GM12878 (cell line): Measurements from ENCODE around the gene LHFPL2. TPM values are rescaled to one million over a fixed set of nuclear protein-coding genes. Genes with fewer than 3 reads are reported as not detected.
"Not testable (repeated sequence)": the region's sequence is repeated elsewhere in the genome, so short reads cannot be mapped to it uniquely, and the experiment has no call there.

Source experiments
- ATAC-seq: fragments of 200-7000 bp; cut with Tn5 transposase; 3 replicates; pipeline ENCODE4 v1.9.1; 2020; ENCODE audit warnings: mild to moderate bottlenecking, moderate library complexity
- BruUV-seq: library from RNA; stranded (reverse); fragments of 400-500 nt; replicated peaks from 2 replicates; lab custom pipeline; 2021; lab: Mats Ljungman, UMichigan
- CTCF ChIA-PET: fragments of 300-600 bp; sonication (Branson Sonifier 250); formaldehyde crosslinking; extraction: SDS; loops from one replicate; lab custom pipeline; 2021; ENCODE audit warnings: inconsistent platforms; lab: Yijun Ruan, JAX
- POLR2A ChIA-PET: fragments of 350-600 bp; formaldehyde crosslinking; extraction: SDS; loops from one replicate; lab custom pipeline; 2021; ENCODE audit warnings: inconsistent platforms; lab: Charles Lee
- RAD21 ChIA-PET: fragments of 300-600 bp; sonication (Branson Sonifier 250); formaldehyde crosslinking; loops from one replicate; lab custom pipeline; 2023; ENCODE audit warnings: antibody characterized with exemption; ENCODE audit not compliant: unreplicated experiment; lab: Charles Lee
- SMC1A ChIA-PET: fragments of 300-600 bp; sonication (Branson Sonifier 250); formaldehyde crosslinking; loops from one replicate; lab custom pipeline; 2023; ENCODE audit not compliant: unreplicated experiment, uncharacterized antibody; lab: Charles Lee
- DNase-seq: peaks from one replicate; pipeline ENCODE4 v3.0.0-alpha.2; 2011; ENCODE audit warnings: low read depth, low spot score
- FAIRE-seq: peaks from 3 replicates; lab custom pipeline; 2011; peaks lifted over from hg19 to GRCh38; lab: Jason Lieb, UNC
- H2AFZ ChIP-seq: 2 replicates; pipeline ENCODE4 v1.6.0; 2011; ENCODE audit warnings: low read depth, low read length, control low read depth; ENCODE audit not compliant: control insufficient read depth
- H3K27ac ChIP-seq: 2 replicates; pipeline ENCODE4 v1.5.1; 2011; ENCODE audit warnings: control low read depth; ENCODE audit not compliant: control insufficient read depth, insufficient read depth
- H3K27me3 ChIP-seq, 2 experiments: replicated peaks in 1 of 2; 2 replicates each; pipeline versions ENCODE4 v1.6.0 to v1.6.1; 2011; ENCODE audit warnings: low read length in 1 of 2; ENCODE audit not compliant: control insufficient read depth in 2 of 2, insufficient read depth in 2 of 2
- H3K36me3 ChIP-seq, 2 experiments: 2 replicates each; pipeline ENCODE4 v1.5.1; 2011; ENCODE audit warnings: low read length in 1 of 2; ENCODE audit not compliant: control insufficient read depth in 2 of 2, insufficient read depth in 2 of 2
- H3K4me1 ChIP-seq: 2 replicates; pipeline ENCODE4 v1.6.1; 2011; ENCODE audit warnings: mild to moderate bottlenecking, low read length, moderate library complexity, mixed read lengths; ENCODE audit not compliant: control insufficient read depth, insufficient read depth
- H3K4me2 ChIP-seq: 2 replicates; pipeline ENCODE4 v1.6.0; 2011; ENCODE audit warnings: control low read depth; ENCODE audit not compliant: control insufficient read depth, insufficient read depth
- H3K4me3 ChIP-seq: fragments of 200-600 bp; sonication (generic); 2 replicates; pipeline ENCODE4 v1.5.1; 2016
- H3K79me2 ChIP-seq: 2 replicates; pipeline ENCODE4 v1.6.0; 2011; ENCODE audit warnings: low read length; ENCODE audit not compliant: control insufficient read depth, insufficient read depth
- H3K9ac ChIP-seq: 2 replicates; pipeline ENCODE4 v1.8.0; 2011; ENCODE audit warnings: low read length, control low read depth, mixed read lengths; ENCODE audit not compliant: control insufficient read depth, insufficient read depth
- H3K9me3 ChIP-seq: replicated peaks from 3 replicates; pipeline ENCODE4 v1.5.1; 2011; ENCODE audit warnings: mild to moderate bottlenecking, low read length; ENCODE audit not compliant: control insufficient read depth, insufficient read depth
- H4K20me1 ChIP-seq: 2 replicates; pipeline ENCODE4 v1.6.0; 2011; ENCODE audit not compliant: control insufficient read depth, insufficient read depth
- JUNB ChIP-seq: IDR thresholded peaks from 2 replicates; pipeline ENCODE4 v1.6.1; 2016; ENCODE audit warnings: antibody characterized with exemption, mild to moderate bottlenecking
- NFXL1 ChIP-seq: fragments of 450-650 bp; IDR thresholded peaks from 2 replicates; pipeline ENCODE4 v1.6.1; 2017; ENCODE audit warnings: antibody characterized with exemption, mild to moderate bottlenecking, borderline replicate concordance
- WGBS: methylation state at CpG from one replicate; pipeline ENCODE4 v1.1.6; 2016; ENCODE audit warnings: low lambda C conversion rate; ENCODE audit not compliant: insufficient replicate concordance, insufficient coverage; ENCODE audit errors: missing lambda C conversion rate; 5-methylcytosine and 5-hydroxymethylcytosine counted together
- in situ Hi-C: fragments of 300-500 bp; cut with MboI; formaldehyde crosslinking; loops from 9 replicates; pipeline ENCODE4 v1.14.3; 2018; ENCODE audit warnings: mixed read lengths
- intact Hi-C: fragments of 100-400 bp; cut with micrococcal nuclease; formaldehyde crosslinking; loops from one replicate; pipeline ENCODE4 v1.14.2; 2022; ENCODE audit not compliant: unreplicated experiment
- polyA plus RNA-seq, 11 experiments: library from polyadenylated mRNA; depleted of rRNA in 4 of 11; unstranded in 6 of 11; stranded (reverse) in 5 of 11; fragments of >200 nt; fragmentation: Nextera tagmentation in 4 of 11; fragmentation: Illumina TruSeq in 1 of 11; extraction: Ambion mirVana in 4 of 11; extraction: Trizol in 1 of 11; gene quantifications; 1 replicate in 1 of 11; 2 replicates in 10 of 11; pipeline versions ENCODE4 v1.2.1 to v1.2.3, GENCODE V29; 2011 to 2016; ENCODE audit warnings: inconsistent platforms in 2 of 11, missing spikeins in 2 of 11, low read depth in 1 of 11
- total RNA-seq, 4 experiments: library from RNA; depleted of rRNA in 3 of 4; stranded (reverse); fragments of >200 nt in 3 of 4; fragmentation: Illumina TruSeq in 1 of 4; extraction: Trizol in 1 of 4; gene quantifications; 2 replicates each; pipeline versions ENCODE4 v1.2.1 to v1.2.3, GENCODE V29; 2013 to 2021

Gene LHFPL2
- total and polyA plus RNA-seq, 10 of the 15 experiments (the other 5 are each of a cell fraction or from before 2014, with no cell fraction given) = 4.1 to 21.8 (median 12.5) TPM

GRCh38 chr5:78696637-78697036 lies 48.1 kb upstream of the LHFPL2 start:
- Histone ChIP-seq H3K4me1 (no peaks in the 10 kb centered on the region), H3K36me3 (no peaks in the 10 kb centered on the region), H3K79me2 (no peaks in the 10 kb centered on the region), H3K27ac (no peak overlapping the region), H2AFZ (no peak overlapping the region), H3K9ac (no peak overlapping the region), H3K27me3 (no peaks in the 10 kb centered on the region), H3K9me3 (peaks cover 2% of the 10 kb centered on the region; the same call in 2 of the 3 replicates), H3K4me3 (no peak overlapping the region), H4K20me1 (no peaks in the 10 kb centered on the region), H3K4me2 (no peak overlapping the region)
- ChIA-PET POLR2A (interaction anchor here (0.6 kb wide), 1 partner anchor 88 kb away, joined by 3 read pairs; no protein-coding TSS in a partner anchor), CTCF (no interaction called here), SMC1A (interaction anchor here (0.7 to 1.0 kb wide), 3 partner anchors 14 to 97 kb away, joined by 3 to 4 read pairs (median 3); no protein-coding TSS in a partner anchor), RAD21 (interaction anchor here (1.0 kb wide), 1 partner anchor 60 kb away, joined by 3 read pairs; no protein-coding TSS in a partner anchor)
- TF ChIP-seq NFXL1 = no peak
- no peak for TF ChIP-seq JUNB
- intact Hi-C loops = no loop called here
- FAIRE-seq = no peak
- BruUV-seq = no TSS peak
- in situ Hi-C loops = no loop called here
- no peak for ATAC-seq
- no peak for DNase-seq

- H3K27ac ChIP-seq, POLR2A ChIA-PET, H3K4me1 ChIP-seq, H3K4me3 ChIP-seq, H3K9ac ChIP-seq, intact Hi-C loops, H4K20me1 ChIP-seq, CTCF ChIA-PET, ATAC-seq, H3K27me3 ChIP-seq, H3K79me2 ChIP-seq, H2AFZ ChIP-seq, BruUV-seq, H3K36me3 ChIP-seq, DNase-seq, H3K4me2 ChIP-seq, RAD21 ChIA-PET, FAIRE-seq, in situ Hi-C loops, H3K9me3 ChIP-seq: not testable (repeated sequence)
- SMC1A ChIA-PET = interaction anchor here (1.1 kb wide), 1 partner anchor 20 kb away, joined by 3 read pairs; no protein-coding TSS in a partner anchor
- WGBS = 52% methylated on average over 4 of the region's 4 CpGs
Observed at GRCh38 chr5:78696052-78696451, 47.5 kb upstream of the LHFPL2 start.
